Fibroblast of skin of left quadriceps (primary cell): Measurements from ENCODE around the gene SLC26A11.

ENCODE experiments used
- DNase-seq, 2 experiments: peaks; one replicate each; pipeline ENCODE4 v3.0.0-alpha.2; 2013; ENCODE audit warnings: low read depth in 2 of 2

The SLC26A11 gene

DNA sequence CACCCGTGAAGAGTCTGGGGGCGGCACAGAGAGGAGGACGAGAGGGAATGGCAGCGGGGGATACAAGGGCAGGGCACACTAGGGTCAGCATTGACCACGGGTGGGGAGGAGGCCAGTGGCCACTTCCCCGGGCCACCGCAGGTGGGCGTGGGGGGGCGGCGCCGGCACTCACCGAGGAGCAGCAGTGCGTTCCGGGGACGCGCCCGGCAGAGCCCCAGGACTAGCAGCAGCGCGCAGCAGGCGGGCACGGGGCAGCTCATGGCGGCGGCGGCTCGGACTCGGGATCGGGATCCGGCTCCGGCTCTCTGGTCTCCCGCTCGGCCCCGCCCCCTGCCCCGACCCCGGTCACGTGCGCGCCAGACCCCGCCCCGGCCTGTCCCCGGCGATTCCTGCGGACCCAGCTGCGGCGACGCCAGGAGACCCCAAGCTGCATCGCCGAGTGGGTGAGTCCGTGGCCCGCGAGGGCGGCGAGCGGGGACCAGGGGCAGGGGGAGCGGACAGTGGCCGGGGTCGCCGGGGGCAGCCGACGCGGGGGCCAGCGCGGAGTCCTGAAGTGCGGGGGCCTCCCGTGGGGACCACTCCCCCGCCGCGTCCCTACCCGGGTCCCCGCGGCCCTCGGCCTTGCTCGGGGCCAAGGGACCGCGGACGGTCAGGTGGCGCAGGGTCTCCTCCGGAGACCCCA, at the start of gene SLC26A11, which contains the start of gene SGSH:
Gene SLC26A11 (plus strand): TSS at position 374 of the 682 bp plus-strand sequence. CDS start 1,134 bp downstream, outside the sequence.
Gene SGSH (minus strand): TSS at position 280 of the 682 bp plus-strand sequence. CDS start 20 bp downstream, at position 260.
- DNase-seq = peak in 1 of 2 experiments; percentile 5

DNA sequence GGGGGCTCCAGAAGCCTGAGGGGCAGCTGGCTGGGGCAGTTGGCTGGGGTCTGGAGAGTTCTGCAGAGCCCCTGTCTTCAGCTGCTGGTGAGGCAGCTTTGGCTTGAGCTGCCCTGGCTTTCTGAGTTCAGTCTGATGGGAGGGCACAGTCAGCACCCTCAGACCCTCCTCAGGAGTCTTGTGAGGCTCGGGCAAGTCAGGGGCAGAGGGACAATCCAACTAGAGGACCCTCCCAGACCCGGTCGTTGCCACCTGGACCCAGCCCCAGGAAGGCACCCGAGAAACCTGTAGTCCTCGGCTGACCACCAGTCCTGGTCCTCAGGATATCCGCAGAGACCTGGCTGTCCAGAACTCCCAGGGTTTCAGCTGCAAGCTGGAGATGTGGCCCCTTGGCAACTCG, 48.5 kb upstream of the SLC26A11 start:
- DNase-seq = no peak

- DNase-seq = no peak
Measured at GRCh38 chr17:80173126-80173525, 47.1 kb upstream of the SLC26A11 start.

DNA sequence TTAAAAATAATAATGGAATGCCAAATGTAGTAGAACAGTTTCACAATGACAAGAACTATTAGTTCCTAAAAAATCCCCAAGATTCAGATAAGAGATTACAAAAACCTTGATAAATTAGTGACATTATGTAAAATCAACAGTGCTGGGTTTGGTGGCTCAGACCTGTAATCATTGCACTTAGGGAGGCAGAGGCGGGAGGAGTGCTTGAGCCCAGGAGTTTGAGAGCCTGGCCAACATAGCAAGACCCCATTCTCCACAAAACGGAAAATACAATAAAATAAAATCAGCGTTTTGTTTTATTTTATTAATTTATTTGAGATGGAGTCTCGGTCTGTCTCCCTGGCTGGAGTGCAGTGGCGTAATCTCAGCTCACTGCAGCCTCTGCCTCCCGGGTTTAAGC, 46.3 kb upstream of the SLC26A11 start:
- no peak for DNase-seq

- DNase-seq = no peak
Measured at GRCh38 chr17:80176757-80177156, 43.5 kb upstream of the SLC26A11 start.

DNA sequence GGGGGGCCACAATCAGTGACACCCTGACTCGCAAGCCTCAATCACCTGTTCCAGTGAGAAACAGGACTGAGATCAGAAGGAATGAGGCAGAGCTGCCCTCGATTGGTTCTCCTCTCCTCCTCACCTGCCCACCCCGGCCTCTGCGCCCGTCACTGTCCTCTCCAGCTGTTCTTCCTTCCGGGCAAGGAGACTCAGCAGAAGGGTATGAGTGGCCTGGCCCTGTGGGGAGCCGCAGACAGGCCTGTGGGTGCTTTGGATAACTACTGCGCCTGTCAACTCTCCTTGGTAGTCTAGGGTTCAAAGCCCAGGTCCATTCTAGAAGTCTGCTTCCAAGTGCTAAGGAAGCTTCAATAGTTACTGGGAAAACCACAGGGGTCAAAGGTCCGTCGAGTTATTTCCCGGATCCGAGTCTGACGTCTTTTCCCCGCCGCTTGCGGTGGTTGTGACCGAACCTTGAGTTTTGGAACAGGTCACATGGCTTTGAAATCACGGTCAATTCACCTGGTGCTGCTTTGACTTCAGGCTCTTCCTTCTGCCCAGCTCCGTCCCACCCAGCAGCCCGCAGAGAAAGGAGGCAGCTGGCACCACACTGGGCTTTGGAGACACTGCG, 42.1 kb upstream of the SLC26A11 start:
- DNase-seq = no peak

DNA sequence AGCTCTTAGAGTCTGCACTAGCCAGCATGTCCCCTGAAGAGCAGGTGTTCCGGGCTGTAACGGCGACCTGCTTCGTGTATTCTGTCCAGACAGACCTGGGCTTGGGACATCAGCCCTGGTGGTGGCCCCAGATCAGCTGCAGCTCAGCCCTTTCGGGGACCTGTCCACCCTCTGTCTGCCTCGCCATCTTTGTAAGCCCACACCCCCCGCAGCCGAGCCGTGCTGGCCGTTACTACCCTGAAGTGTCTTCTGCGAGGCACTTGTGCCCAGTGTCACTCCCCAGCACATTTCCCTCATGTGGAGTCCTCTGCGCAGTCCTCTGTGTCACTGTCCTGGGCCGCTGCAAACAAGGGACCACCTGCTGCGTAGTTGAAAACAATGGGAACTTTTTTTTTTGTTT, 40.0 kb upstream of the SLC26A11 start:
- no peak for DNase-seq

DNA sequence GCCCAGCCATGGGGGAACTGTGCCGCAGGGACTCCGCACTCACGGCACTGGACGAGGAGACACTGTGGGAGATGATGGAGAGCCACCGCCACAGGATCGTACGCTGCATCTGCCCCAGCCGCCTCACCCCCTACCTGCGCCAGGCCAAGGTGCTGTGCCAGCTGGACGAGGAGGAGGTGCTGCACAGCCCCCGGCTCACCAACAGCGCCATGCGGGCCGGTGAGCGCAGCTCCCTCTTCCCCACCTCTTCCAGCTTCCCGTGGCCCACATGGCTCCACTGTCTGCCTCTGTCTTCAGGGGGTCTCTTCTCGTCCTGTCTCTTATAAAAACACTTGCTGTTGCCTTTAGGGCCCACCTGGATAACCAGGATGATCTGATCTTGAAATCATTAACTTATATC, 38.8 kb upstream of the SLC26A11 start:
- no peak for DNase-seq

GRCh38 chr17:80182118-80182844, 37.9 kb upstream of the SLC26A11 start:
- no peak for DNase-seq

- no peak for DNase-seq
Measured at GRCh38 chr17:80182845-80183223, 37.4 kb upstream of the SLC26A11 start.

GRCh38 chr17:80183581-80184422, 36.4 kb upstream of the SLC26A11 start:
- no peak for DNase-seq

DNA sequence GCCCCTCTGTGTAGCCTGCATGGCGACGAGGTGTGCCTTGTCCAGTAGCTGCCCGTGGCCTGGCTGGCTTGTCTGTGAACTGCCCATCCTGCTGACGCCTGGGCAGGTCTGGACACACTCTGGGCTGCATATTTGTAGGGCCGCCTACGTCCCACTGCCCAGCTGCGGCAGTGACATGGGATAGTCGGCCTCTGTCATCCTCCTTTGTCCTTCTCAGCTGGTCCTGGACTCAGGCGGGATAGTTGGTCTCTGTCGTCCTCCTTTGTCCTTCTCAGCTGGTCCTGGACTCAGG, 35.9 kb upstream of the SLC26A11 start:
- DNase-seq = no peak

- no peak for DNase-seq
Measured at GRCh38 chr17:80185968-80186367, 34.3 kb upstream of the SLC26A11 start.

GRCh38 chr17:80187090-80187489, 33.1 kb upstream of the SLC26A11 start:
- DNase-seq = no peak

GRCh38 chr17:80187515-80187941, 32.7 kb upstream of the SLC26A11 start:
- no peak for DNase-seq

GRCh38 chr17:80189611-80190010, 30.6 kb upstream of the SLC26A11 start:
- DNase-seq = no peak

- no peak for DNase-seq
Measured at GRCh38 chr17:80190716-80191115, 29.5 kb upstream of the SLC26A11 start.

DNA sequence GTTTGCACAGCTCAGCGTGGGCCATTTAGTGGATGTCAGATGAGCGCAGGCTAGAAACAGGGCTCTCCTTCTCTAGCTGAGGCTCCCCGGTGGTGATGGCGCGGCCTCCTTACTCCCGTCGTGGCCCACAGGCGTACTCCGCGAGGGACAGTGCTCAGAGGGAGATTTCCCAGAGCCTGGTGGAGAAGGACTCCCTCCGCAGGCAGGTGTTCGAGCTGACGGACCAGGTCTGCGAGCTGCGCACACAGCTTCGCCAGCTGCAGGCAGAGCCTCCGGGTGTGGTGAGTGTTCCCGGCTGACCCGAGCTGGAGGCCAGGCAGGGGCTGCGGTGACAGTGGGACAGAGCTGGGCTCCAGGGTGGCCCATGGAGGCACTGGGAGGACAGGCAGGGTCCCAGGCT, 29.0 kb upstream of the SLC26A11 start:
- DNase-seq = no peak

DNA sequence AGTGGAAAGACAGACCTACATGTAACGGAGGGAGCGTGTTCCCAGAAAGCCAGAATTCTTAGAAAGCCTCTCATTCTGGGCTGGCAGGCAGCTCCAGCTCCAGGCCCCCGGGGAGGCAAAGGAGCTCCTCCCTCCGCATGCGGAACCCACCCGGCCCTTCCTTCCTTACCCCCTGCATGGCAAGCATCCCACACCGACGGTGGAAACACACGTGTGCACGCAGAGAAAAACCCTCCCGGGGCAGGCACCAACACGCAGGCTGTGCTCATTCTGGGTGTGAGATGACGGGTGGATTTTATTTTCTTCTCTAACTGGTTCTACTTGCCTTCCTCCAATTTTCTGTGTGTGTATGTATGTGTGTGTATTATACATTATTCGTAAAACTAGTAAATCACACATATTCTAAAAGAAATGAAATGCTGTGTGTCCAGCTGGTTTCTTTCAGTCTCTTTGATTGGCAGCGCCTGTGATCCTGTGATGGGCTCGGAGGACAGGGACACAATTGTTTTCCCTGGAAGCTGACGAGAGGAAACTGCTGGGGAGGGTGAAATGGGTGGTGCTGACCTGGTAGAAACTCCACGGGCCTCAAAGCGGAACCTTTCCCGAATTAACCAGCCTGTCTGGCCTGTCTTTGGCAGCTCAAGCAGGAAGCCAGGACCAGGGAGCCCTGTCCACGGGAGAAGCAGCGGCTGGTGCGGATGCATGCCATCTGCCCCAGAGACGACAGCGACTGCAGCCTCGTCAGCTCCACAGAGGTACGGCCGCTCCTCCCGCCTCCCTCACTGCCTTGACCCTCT, 28.2 kb upstream of the SLC26A11 start:
- no peak for DNase-seq

DNA sequence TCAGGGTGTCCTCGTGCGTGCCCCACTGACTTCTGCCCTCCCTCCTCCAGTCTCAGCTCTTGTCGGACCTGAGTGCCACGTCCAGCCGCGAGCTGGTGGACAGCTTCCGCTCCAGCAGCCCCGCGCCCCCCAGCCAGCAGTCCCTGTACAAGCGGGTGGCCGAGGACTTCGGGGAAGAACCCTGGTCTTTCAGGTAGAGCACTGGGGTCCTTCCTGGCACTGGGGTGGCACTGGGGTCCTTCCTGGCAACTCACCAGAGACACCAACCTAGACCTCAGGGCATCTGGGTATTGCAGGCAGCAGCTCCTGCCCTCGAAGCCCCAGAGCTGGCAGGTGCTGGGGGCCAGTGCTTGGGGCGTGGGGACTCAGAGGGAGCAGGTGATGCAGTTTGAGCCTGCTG, 25.1 kb upstream of the SLC26A11 start:
- no peak for DNase-seq
